ENCODE data around the gene CARMIL1.

The CARMIL1 gene

GRCh38 chr6:25660512-25660911 lies 381.3 kb downstream of the CARMIL1 start (continued):
- TF ChIP-seq ZNF148 (tag by site-specific recombination; IDR thresholded peaks at IDR 0.05; ENCODE audit: borderline replicate concordance), result no peak
- no peak for TF ChIP-seq BCL11A (tag by site-specific recombination; IDR thresholded peaks at IDR 0.05; ENCODE audit: low read depth)
- peak; percentile 39; the same call in 1 of the 2 replicates for TF ChIP-seq ZNF366 (tag by site-specific recombination; conservative IDR thresholded peaks at IDR 0.05)
- TF ChIP-seq ZNF654 (tag by site-specific recombination; IDR thresholded peaks at IDR 0.05; ENCODE audit: low read depth), result no peak
- no peak for TF ChIP-seq CTCF (tag by site-specific recombination; IDR thresholded peaks at IDR 0.05)
- TF ChIP-seq, protein P1, sequence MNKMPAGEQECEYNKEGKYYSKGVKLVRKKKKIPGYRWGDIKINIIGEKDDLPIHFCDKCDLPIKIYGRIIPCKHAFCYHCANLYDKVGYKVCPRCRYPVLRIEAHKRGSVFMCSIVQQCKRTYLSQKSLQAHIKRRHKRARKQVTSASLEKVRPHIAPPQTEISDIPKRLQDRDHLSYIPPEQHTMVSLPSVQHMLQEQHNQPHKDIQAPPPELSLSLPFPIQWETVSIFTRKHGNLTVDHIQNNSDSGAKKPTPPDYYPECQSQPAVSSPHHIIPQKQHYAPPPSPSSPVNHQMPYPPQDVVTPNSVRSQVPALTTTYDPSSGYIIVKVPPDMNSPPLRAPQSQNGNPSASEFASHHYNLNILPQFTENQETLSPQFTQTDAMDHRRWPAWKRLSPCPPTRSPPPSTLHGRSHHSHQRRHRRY (tag by site-specific recombination; IDR thresholded peaks at IDR 0.05), result no peak
- TF ChIP-seq, protein P2, sequence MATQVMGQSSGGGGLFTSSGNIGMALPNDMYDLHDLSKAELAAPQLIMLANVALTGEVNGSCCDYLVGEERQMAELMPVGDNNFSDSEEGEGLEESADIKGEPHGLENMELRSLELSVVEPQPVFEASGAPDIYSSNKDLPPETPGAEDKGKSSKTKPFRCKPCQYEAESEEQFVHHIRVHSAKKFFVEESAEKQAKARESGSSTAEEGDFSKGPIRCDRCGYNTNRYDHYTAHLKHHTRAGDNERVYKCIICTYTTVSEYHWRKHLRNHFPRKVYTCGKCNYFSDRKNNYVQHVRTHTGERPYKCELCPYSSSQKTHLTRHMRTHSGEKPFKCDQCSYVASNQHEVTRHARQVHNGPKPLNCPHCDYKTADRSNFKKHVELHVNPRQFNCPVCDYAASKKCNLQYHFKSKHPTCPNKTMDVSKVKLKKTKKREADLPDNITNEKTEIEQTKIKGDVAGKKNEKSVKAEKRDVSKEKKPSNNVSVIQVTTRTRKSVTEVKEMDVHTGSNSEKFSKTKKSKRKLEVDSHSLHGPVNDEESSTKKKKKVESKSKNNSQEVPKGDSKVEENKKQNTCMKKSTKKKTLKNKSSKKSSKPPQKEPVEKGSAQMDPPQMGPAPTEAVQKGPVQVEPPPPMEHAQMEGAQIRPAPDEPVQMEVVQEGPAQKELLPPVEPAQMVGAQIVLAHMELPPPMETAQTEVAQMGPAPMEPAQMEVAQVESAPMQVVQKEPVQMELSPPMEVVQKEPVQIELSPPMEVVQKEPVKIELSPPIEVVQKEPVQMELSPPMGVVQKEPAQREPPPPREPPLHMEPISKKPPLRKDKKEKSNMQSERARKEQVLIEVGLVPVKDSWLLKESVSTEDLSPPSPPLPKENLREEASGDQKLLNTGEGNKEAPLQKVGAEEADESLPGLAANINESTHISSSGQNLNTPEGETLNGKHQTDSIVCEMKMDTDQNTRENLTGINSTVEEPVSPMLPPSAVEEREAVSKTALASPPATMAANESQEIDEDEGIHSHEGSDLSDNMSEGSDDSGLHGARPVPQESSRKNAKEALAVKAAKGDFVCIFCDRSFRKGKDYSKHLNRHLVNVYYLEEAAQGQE (tag by site-specific recombination; IDR thresholded peaks at IDR 0.05), result 0 out of 2 replicates have a peak, but pooled peaks have one; percentile 14
- no peak for TF ChIP-seq ZBTB48 (tag by site-specific recombination; IDR thresholded peaks at IDR 0.05)
- no peak for TF ChIP-seq ZFP41 (tag by site-specific recombination; IDR thresholded peaks at IDR 0.05; ENCODE audit: borderline replicate concordance)
- TF ChIP-seq, protein P3, sequence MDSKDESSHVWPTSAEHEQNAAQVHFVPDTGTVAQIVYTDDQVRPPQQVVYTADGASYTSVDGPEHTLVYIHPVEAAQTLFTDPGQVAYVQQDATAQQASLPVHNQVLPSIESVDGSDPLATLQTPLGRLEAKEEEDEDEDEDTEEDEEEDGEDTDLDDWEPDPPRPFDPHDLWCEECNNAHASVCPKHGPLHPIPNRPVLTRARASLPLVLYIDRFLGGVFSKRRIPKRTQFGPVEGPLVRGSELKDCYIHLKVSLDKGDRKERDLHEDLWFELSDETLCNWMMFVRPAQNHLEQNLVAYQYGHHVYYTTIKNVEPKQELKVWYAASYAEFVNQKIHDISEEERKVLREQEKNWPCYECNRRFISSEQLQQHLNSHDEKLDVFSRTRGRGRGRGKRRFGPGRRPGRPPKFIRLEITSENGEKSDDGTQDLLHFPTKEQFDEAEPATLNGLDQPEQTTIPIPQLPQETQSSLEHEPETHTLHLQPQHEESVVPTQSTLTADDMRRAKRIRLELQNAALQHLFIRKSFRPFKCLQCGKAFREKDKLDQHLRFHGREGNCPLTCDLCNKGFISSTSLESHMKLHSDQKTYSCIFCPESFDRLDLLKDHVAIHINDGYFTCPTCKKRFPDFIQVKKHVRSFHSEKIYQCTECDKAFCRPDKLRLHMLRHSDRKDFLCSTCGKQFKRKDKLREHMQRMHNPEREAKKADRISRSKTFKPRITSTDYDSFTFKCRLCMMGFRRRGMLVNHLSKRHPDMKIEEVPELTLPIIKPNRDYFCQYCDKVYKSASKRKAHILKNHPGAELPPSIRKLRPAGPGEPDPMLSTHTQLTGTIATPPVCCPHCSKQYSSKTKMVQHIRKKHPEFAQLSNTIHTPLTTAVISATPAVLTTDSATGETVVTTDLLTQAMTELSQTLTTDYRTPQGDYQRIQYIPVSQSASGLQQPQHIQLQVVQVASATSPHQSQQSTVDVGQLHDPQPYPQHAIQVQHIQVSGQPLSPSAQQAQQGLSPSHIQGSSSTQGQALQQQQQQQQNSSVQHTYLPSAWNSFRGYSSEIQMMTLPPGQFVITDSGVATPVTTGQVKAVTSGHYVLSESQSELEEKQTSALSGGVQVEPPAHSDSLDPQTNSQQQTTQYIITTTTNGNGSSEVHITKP (tag by site-specific recombination; IDR thresholded peaks at IDR 0.05), result peak; percentile 16; the same call in 1 of the 2 replicates
- TF ChIP-seq ZNF121 (tag by site-specific recombination; IDR thresholded peaks at IDR 0.05), result no peak
- no peak for TF ChIP-seq ZNF404 (tag by site-specific recombination; IDR thresholded peaks at IDR 0.05)
- TF ChIP-seq SP7 (tag by site-specific recombination; IDR thresholded peaks at IDR 0.05), result peak; percentile 32; the same call in 1 of the 2 replicates
- no peak for TF ChIP-seq ZNF701 (tag by site-specific recombination; IDR thresholded peaks at IDR 0.05)
- no peak for TF ChIP-seq ZSCAN23 (tag by site-specific recombination; IDR thresholded peaks at IDR 0.05)
- no peak for TF ChIP-seq ZNF169 (tag by site-specific recombination; IDR thresholded peaks at IDR 0.05)
- TF ChIP-seq ZNF311 (tag by site-specific recombination; IDR thresholded peaks at IDR 0.05; ENCODE audit: borderline replicate concordance), result no peak
- no peak for TF ChIP-seq FEZF1 (tag by site-specific recombination; IDR thresholded peaks at IDR 0.05)
- TF ChIP-seq, protein P4, sequence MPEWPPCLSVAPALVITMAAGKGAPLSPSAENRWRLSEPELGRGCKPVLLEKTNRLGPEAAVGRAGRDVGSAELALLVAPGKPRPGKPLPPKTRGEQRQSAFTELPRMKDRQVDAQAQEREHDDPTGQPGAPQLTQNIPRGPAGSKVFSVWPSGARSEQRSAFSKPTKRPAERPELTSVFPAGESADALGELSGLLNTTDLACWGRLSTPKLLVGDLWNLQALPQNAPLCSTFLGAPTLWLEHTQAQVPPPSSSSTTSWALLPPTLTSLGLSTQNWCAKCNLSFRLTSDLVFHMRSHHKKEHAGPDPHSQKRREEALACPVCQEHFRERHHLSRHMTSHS (tag by site-specific recombination; IDR thresholded peaks at IDR 0.05), result no peak
- TF ChIP-seq ZNF777 (tag by site-specific recombination; IDR thresholded peaks at IDR 0.05; ENCODE audit: borderline replicate concordance), result no peak
- no peak for TF ChIP-seq PRDM4 (tag by site-specific recombination; IDR thresholded peaks at IDR 0.05)
- TF ChIP-seq ZNF629 (tag by site-specific recombination; IDR thresholded peaks at IDR 0.05), result peak; percentile 54; the same call in 1 of the 2 replicates
- TF ChIP-seq SETDB1 (IDR thresholded peaks at IDR 0.05; ENCODE audit: insufficient read length, low read length), result no peak
